Esophagus squamous epithelium (tissue), 5 donors: ENCODE measurements around the gene PPP1R7. TPM values are rescaled to one million over a fixed set of nuclear protein-coding genes. Genes with fewer than 3 reads are reported as not detected.

Experiments
- DNase-seq: peaks from one replicate; lab custom pipeline; 2025; lab: John Stamatoyannopoulos, UW
- H3K27ac ChIP-seq, 4 donors: fragments of 200-600 bp; sonication (generic); one replicate each; pipeline ENCODE4 v1.5.1; 2016 to 2019; ENCODE audit warnings: mild to moderate bottlenecking in 1 of 4
- H3K27me3 ChIP-seq, 4 donors: fragments of 200-600 bp; sonication (generic); 1 replicate in 3 of 4; 2 replicates in 1 of 4; pipeline versions ENCODE4 v1.5.1 to v1.6.0; 2017 to 2021; ENCODE audit warnings: antibody characterized with exemption in 1 of 4
- H3K36me3 ChIP-seq, 3 donors: fragments of 200-600 bp; sonication (generic); one replicate each; pipeline ENCODE4 v1.5.1; 2016 to 2019
- H3K4me1 ChIP-seq, 3 donors: fragments of 200-600 bp; sonication (generic); one replicate each; pipeline ENCODE4 v1.5.1; 2017 to 2019
- H3K4me3 ChIP-seq, 4 donors: fragments of 200-600 bp; sonication (generic); 1 replicate in 3 of 4; 2 replicates in 1 of 4; pipeline ENCODE4 v1.5.1; 2016 to 2019; ENCODE audit warnings: mild to moderate bottlenecking in 2 of 4, moderate library complexity in 1 of 4
- H3K9me3 ChIP-seq, 3 donors: fragments of 200-600 bp; sonication (generic); one replicate each; pipeline ENCODE4 v1.5.1; 2016 to 2019
- CTCF ChIP-seq, 6 experiments: fragments of 450-650 bp in 4 of 6; fragments of 200-600 bp in 2 of 6; sonication (generic) in 2 of 6; IDR thresholded peaks; one replicate each; pipeline ENCODE4 v1.5.1; 2016 to 2019; ENCODE audit warnings: antibody characterized with exemption in 6 of 6, mild to moderate bottlenecking in 4 of 6, moderate library complexity in 4 of 6
- POLR2A ChIP-seq, 4 donors: fragments of 450-650 bp; IDR thresholded peaks; one replicate each; pipeline ENCODE4 v1.6.1; 2017; ENCODE audit warnings: antibody characterized with exemption in 4 of 4, mild to moderate bottlenecking in 4 of 4, moderate library complexity in 3 of 4
- WGBS, 2 donors: methylation state at CpG; one replicate each; pipeline ENCODE4 v1.1.5; 2018; 5-methylcytosine and 5-hydroxymethylcytosine counted together
- intact Hi-C: fragments of 100-400 bp; cut with DNase I; formaldehyde crosslinking; loops from one replicate; pipeline ENCODE4 v1.15.0; 2022
- total RNA-seq, 4 donors: library from RNA; depleted of rRNA; stranded (reverse); fragments of >200 nt; gene quantifications; one replicate each; pipeline ENCODE4 v1.1.0, GENCODE V29; 2016
- donor health status: DM: yes; HTN: yes; CAD: no.

PPP1R7 gene
- total RNA-seq, 4 donors from 2014 or later, result 53.5 to 108 (median 63.3) TPM

GRCh38 chr2:241226723-241227572, 76.7 kb downstream of the PPP1R7 start:
- WGBS, 2 donors, result 75 to 78% methylated on average over 11 to 14 of the region's 19 CpGs
- Histone ChIP-seq H3K9me3 (no peaks in the 10 kb centered on the region), H3K4me3 (no peak overlapping the region), H3K27me3 (no peaks in the 10 kb centered on the region), H3K36me3 (peaks cover 42 to 71% (median 50%) of the 10 kb centered on the region in 3 donors), H3K4me1 (peaks cover 4 to 16% (median 4%) of the 10 kb centered on the region in 3 donors), H3K27ac (no peak overlapping the region)
- DNase-seq, result no peak
- intact Hi-C loops, result no loop called here
- no peak for TF ChIP-seq POLR2A (IDR thresholded peaks at IDR 0.05)
- no peak for TF ChIP-seq CTCF (IDR thresholded peaks at IDR 0.05)

GRCh38 chr2:241227594-241227993, 77.3 kb downstream of the PPP1R7 start:
- Histone ChIP-seq H3K36me3 (peaks cover 45 to 77% (median 56%) of the 10 kb centered on the region in 3 donors), H3K27ac (no peak overlapping the region), H3K27me3 (no peaks in the 10 kb centered on the region), H3K4me3 (no peak overlapping the region), H3K9me3 (no peaks in the 10 kb centered on the region), H3K4me1 (peaks cover 4 to 16% (median 4%) of the 10 kb centered on the region in 3 donors)
- intact Hi-C loops, result no loop called here
- no peak for DNase-seq
- WGBS, 2 donors, result 83 to 87% methylated on average over 8 of the region's 8 CpGs
- no peak for TF ChIP-seq POLR2A (IDR thresholded peaks at IDR 0.05)
- TF ChIP-seq CTCF (IDR thresholded peaks at IDR 0.05), result no peak

GRCh38 chr2:241228081-241228859, 78.0 kb downstream of the PPP1R7 start:
- peaks cover 52 to 84% (median 62%) of the 10 kb centered on the region in 3 donors for H3K36me3 ChIP-seq
- TF ChIP-seq POLR2A (IDR thresholded peaks at IDR 0.05) (no peak), CTCF (IDR thresholded peaks at IDR 0.05) (no peak)
- no peaks in the 10 kb centered on the region for H3K27me3 ChIP-seq
- intact Hi-C loops, result no loop called here
- 90% methylated on average over 12 to 13 of the region's 26 CpGs for WGBS, 2 donors
- no peaks in the 10 kb centered on the region for H3K9me3 ChIP-seq
- H3K4me3 ChIP-seq, result no peak overlapping the region
- H3K27ac ChIP-seq, result no peak overlapping the region
- DNase-seq, result no peak
- peaks cover 4 to 16% (median 4%) of the 10 kb centered on the region in 3 donors for H3K4me1 ChIP-seq

GRCh38 chr2:241228860-241229516, 78.7 kb downstream of the PPP1R7 start:
- Histone ChIP-seq H3K27ac (no peak overlapping the region), H3K27me3 (no peaks in the 10 kb centered on the region), H3K4me1 (peaks cover 4 to 9% (median 4%) of the 10 kb centered on the region in 3 donors), H3K4me3 (no peak overlapping the region), H3K36me3 (peaks cover 57 to 91% (median 70%) of the 10 kb centered on the region in 3 donors), H3K9me3 (no peaks in the 10 kb centered on the region)
- WGBS, 2 donors, result 82 to 88% methylated on average over 8 to 16 of the region's 20 CpGs
- no peak for DNase-seq
- intact Hi-C loops, result no loop called here
- TF ChIP-seq CTCF (IDR thresholded peaks at IDR 0.05) (no peak), POLR2A (IDR thresholded peaks at IDR 0.05) (no peak)
